Testis (tissue), 2 donors: ENCODE results near the gene P2RY11.

Experiments used
- POLR2A ChIP-seq: fragments of 450-650 bp; IDR thresholded peaks from one replicate; pipeline ENCODE4 v1.6.1; 2017; ENCODE audit warnings: antibody characterized with exemption, mild to moderate bottlenecking, moderate library complexity
- TF ChIP-seq, protein P1 (sequence below), 3 experiments: fragments of 450-650 bp in 2 of 3; fragments of 200-600 bp in 1 of 3; sonication (generic) in 1 of 3; IDR thresholded peaks; one replicate each; pipeline ENCODE4 v1.5.1; 2016 to 2019; ENCODE audit warnings: antibody characterized with exemption in 3 of 3, mild to moderate bottlenecking in 2 of 3, moderate library complexity in 1 of 3

DNA sequence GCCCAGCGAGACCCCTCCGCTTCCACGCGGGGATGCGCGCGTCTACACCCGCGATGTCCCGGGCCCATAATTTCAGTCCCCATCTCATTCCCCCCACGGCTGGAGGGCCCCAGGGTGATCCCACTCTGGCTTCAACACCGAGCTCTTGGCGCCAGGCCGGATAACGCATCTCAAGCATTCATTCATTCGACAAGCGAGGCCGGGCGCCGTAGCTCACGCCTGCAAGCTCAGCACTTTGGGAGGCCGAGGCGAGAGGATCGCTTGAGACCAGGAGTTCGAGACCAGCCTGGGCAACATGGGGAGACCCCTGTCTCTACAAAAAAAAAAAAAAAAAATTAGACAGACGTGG lies 14.9 kb upstream of the P2RY11 start:
- TF ChIP-seq, protein P1, sequence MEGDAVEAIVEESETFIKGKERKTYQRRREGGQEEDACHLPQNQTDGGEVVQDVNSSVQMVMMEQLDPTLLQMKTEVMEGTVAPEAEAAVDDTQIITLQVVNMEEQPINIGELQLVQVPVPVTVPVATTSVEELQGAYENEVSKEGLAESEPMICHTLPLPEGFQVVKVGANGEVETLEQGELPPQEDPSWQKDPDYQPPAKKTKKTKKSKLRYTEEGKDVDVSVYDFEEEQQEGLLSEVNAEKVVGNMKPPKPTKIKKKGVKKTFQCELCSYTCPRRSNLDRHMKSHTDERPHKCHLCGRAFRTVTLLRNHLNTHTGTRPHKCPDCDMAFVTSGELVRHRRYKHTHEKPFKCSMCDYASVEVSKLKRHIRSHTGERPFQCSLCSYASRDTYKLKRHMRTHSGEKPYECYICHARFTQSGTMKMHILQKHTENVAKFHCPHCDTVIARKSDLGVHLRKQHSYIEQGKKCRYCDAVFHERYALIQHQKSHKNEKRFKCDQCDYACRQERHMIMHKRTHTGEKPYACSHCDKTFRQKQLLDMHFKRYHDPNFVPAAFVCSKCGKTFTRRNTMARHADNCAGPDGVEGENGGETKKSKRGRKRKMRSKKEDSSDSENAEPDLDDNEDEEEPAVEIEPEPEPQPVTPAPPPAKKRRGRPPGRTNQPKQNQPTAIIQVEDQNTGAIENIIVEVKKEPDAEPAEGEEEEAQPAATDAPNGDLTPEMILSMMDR (IDR thresholded peaks at IDR 0.05), result no peak
- TF ChIP-seq POLR2A, result no peak
